Hematopoietic multipotent progenitor cell treated with erythropoietin and hydrocortisone succinate and interleukin-3 and kit ligand, for 6 days (in vitro differentiated cells): ENCODE measurements around the gene FAM184A.
"Not testable (repeated sequence)": the region's sequence is repeated elsewhere in the genome, so short reads cannot be mapped to it uniquely, and the experiment has no call there.

Experiments
- DNase-seq: peaks from one replicate; pipeline ENCODE4 v3.0.0-alpha.2; 2015

The FAM184A gene

GRCh38 chr6:119052292-119052889, 26.1 kb downstream of the FAM184A start:
- DNase-seq, result no peak

- no peak for DNase-seq
These were observed 34.2 kb downstream of the FAM184A start for GRCh38 chr6:119044255-119044654.

GRCh38 chr6:119043783-119044182, 34.7 kb downstream of the FAM184A start:
- no peak for DNase-seq

GRCh38 chr6:119043265-119043664, 35.2 kb downstream of the FAM184A start:
- DNase-seq, result no peak

- DNase-seq, result no peak
These were observed 37.8 kb downstream of the FAM184A start for GRCh38 chr6:119040636-119041035.

- no peak for DNase-seq
These were observed 38.2 kb downstream of the FAM184A start for GRCh38 chr6:119040229-119040628.

- DNase-seq, result peak; percentile 14
These were observed 40.4 kb downstream of the FAM184A start for GRCh38 chr6:119037941-119038623.

- no peak for DNase-seq
These were observed 41.2 kb downstream of the FAM184A start for GRCh38 chr6:119037264-119037663.

- no peak for DNase-seq
These were observed 42.4 kb downstream of the FAM184A start for GRCh38 chr6:119036081-119036480.

GRCh38 chr6:119035459-119035858, 43.0 kb downstream of the FAM184A start:
- DNase-seq, result no peak

- no peak for DNase-seq
These were observed 43.5 kb downstream of the FAM184A start for GRCh38 chr6:119034827-119035458.

- DNase-seq, result no peak
These were observed 46.0 kb downstream of the FAM184A start for GRCh38 chr6:119032428-119032827.

GRCh38 chr6:119030759-119031158, 47.7 kb downstream of the FAM184A start:
- DNase-seq, result no peak

- no peak for DNase-seq
These were observed 50.4 kb downstream of the FAM184A start for GRCh38 chr6:119028091-119028490.

GRCh38 chr6:119027465-119027864, 51.0 kb downstream of the FAM184A start:
- DNase-seq, result no peak

GRCh38 chr6:119026822-119027221, 51.6 kb downstream of the FAM184A start:
- no peak for DNase-seq

- DNase-seq, result no peak
These were observed 52.7 kb downstream of the FAM184A start for GRCh38 chr6:119025793-119026192.

- no peak for DNase-seq
These were observed 54.4 kb downstream of the FAM184A start for GRCh38 chr6:119024111-119024510.

GRCh38 chr6:119022796-119023195, 55.7 kb downstream of the FAM184A start:
- DNase-seq, result no peak

- DNase-seq, result no peak
These were observed 57.6 kb downstream of the FAM184A start for GRCh38 chr6:119020597-119021561.

- not testable (repeated sequence) for DNase-seq
These were observed 63.3 kb downstream of the FAM184A start for GRCh38 chr6:119015165-119015564.

GRCh38 chr6:119012521-119012920, 65.9 kb downstream of the FAM184A start:
- no peak for DNase-seq

GRCh38 chr6:119009266-119009665, 69.2 kb downstream of the FAM184A start:
- not testable (repeated sequence) for DNase-seq
